ENCODE measurements around the gene IMP3. TPM values are rescaled to one million over a fixed set of nuclear protein-coding genes. Genes with fewer than 3 reads are reported as not detected.

The IMP3 gene
- total RNA-seq, 2 donors from 2014 or later, result 125 to 277 TPM

GRCh38 chr15:75676688-75677464, 36.9 kb upstream of the IMP3 start:
- Histone ChIP-seq H3K9me3 (no peaks in the 10 kb centered on the region), H3K4me3 (no peak overlapping the region), H3K36me3 (no peaks in the 10 kb centered on the region), H3K27me3 (replicated peaks; ENCODE audit: insufficient read depth) (no peaks in the 10 kb centered on the region), H3K4me1 (replicated peaks) (peaks cover 6% of the 10 kb centered on the region), H3K27ac (no peak overlapping the region)
- WGBS, result 88% methylated on average over 26 of the region's 30 CpGs
- intact Hi-C loops (cut with DNase I), result no loop called here
- TF ChIP-seq POLR2AphosphoS5 (IDR thresholded peaks at IDR 0.05) (no peak), POLR2A (IDR thresholded peaks at IDR 0.05) (no peak), CTCF (IDR thresholded peaks at IDR 0.05) (no peak)
- DNase-seq (ENCODE audit: low spot score), result no peak

- no peaks in the 10 kb centered on the region for H3K9me3 ChIP-seq
- WGBS, result 87% methylated on average over 32 of the region's 41 CpGs
- no peaks in the 10 kb centered on the region for H3K27me3 ChIP-seq (replicated peaks; ENCODE audit: insufficient read depth)
- H3K36me3 ChIP-seq, result no peaks in the 10 kb centered on the region
- H3K4me1 ChIP-seq (replicated peaks), result peaks cover 6% of the 10 kb centered on the region
- no peak overlapping the region for H3K4me3 ChIP-seq
- no peak overlapping the region for H3K27ac ChIP-seq
- intact Hi-C loops (cut with DNase I), result no loop called here
- no peak for DNase-seq (ENCODE audit: low spot score)
- TF ChIP-seq POLR2AphosphoS5 (IDR thresholded peaks at IDR 0.05) (no peak), CTCF (IDR thresholded peaks at IDR 0.05) (no peak), POLR2A (IDR thresholded peaks at IDR 0.05) (no peak)
Measured at GRCh38 chr15:75675579-75676404, 35.8 kb upstream of the IMP3 start.

GRCh38 chr15:75674366-75674765, 34.3 kb upstream of the IMP3 start:
- TF ChIP-seq POLR2A (IDR thresholded peaks at IDR 0.05) (no peak), CTCF (IDR thresholded peaks at IDR 0.05) (no peak), POLR2AphosphoS5 (IDR thresholded peaks at IDR 0.05) (no peak)
- no peak overlapping the region for H3K4me3 ChIP-seq
- H3K4me1 ChIP-seq (replicated peaks), result peaks cover 6% of the 10 kb centered on the region
- intact Hi-C loops (cut with DNase I), result loop anchor here (5.0 kb wide), 1 partner anchor 37 kb away; no protein-coding TSS in a partner anchor
- H3K27ac ChIP-seq, result no peak overlapping the region
- no peaks in the 10 kb centered on the region for H3K9me3 ChIP-seq
- H3K36me3 ChIP-seq, result no peaks in the 10 kb centered on the region
- H3K27me3 ChIP-seq (replicated peaks; ENCODE audit: insufficient read depth), result no peaks in the 10 kb centered on the region
- DNase-seq (ENCODE audit: low spot score), result no peak
- WGBS, result 77% methylated on average over 8 of the region's 8 CpGs

- intact Hi-C loops (cut with DNase I), result loop anchor here (5.0 kb wide), 1 partner anchor 36 kb away; no protein-coding TSS in a partner anchor
- WGBS, result 71% methylated on average over 10 of the region's 10 CpGs
- H3K27ac ChIP-seq, result peak overlapping the region; percentile 51 to 60
- H3K27me3 ChIP-seq (replicated peaks; ENCODE audit: insufficient read depth), result no peaks in the 10 kb centered on the region
- no peak for TF ChIP-seq POLR2AphosphoS5 (IDR thresholded peaks at IDR 0.05)
- TF ChIP-seq POLR2A (IDR thresholded peaks at IDR 0.05), result no peak
- TF ChIP-seq CTCF (IDR thresholded peaks at IDR 0.05), result no peak
- no peaks in the 10 kb centered on the region for H3K36me3 ChIP-seq
- peaks cover 6% of the 10 kb centered on the region for H3K4me1 ChIP-seq (replicated peaks)
- H3K4me3 ChIP-seq, result no peak overlapping the region
- H3K9me3 ChIP-seq, result no peaks in the 10 kb centered on the region
- no peak for DNase-seq (ENCODE audit: low spot score)
Measured at GRCh38 chr15:75673426-75674235, 33.6 kb upstream of the IMP3 start.

Measured in prostate gland (tissue), 2 donors.